A673 (cell line): ENCODE measurements around the gene EAF1. TPM values are rescaled to one million over a fixed set of nuclear protein-coding genes. Genes with fewer than 3 reads are reported as not detected.

Experiments
- Bru-seq: library from RNA; stranded (reverse); fragments of 400-500 nt; gene quantifications from one replicate; lab custom pipeline; 2021; lab: Mats Ljungman, UMichigan
- BruChase-seq, 2 experiments: library from RNA; stranded (reverse); fragments of 400-500 nt; gene quantifications; one replicate each; lab custom pipeline; 2021; lab: Mats Ljungman, UMichigan
- BruUV-seq: library from RNA; stranded (reverse); fragments of 400-500 nt; replicated peaks from 2 replicates; lab custom pipeline; 2021; lab: Mats Ljungman, UMichigan
- CTCF ChIA-PET: fragments of 300-600 bp; sonication (Branson Sonifier 250); formaldehyde crosslinking; loops from one replicate; lab custom pipeline; 2022; ENCODE audit warnings: antibody characterized with exemption; lab: Charles Lee
- POLR2A ChIA-PET: fragments of 300-600 bp; sonication (Branson Sonifier 250); formaldehyde crosslinking; loops from one replicate; lab custom pipeline; 2022; ENCODE audit warnings: antibody characterized with exemption; ENCODE audit not compliant: low non-redundant PET; lab: Charles Lee
- DNase-seq: peaks from one replicate; pipeline ENCODE4 v3.0.0-alpha.2; 2015; ENCODE audit warnings: low spot score
- H3K27ac ChIP-seq: fragments of 200-600 bp; sonication (generic); 2 replicates; pipeline ENCODE4 v1.5.1; 2016; ENCODE audit warnings: mixed run types, low read depth, mild to moderate bottlenecking, mixed read lengths, antibody characterized with exemption, low read length; ENCODE audit not compliant: poor library complexity, severe bottlenecking
- H3K27me3 ChIP-seq: fragments of 200-600 bp; sonication (generic); replicated peaks from 2 replicates; pipeline ENCODE4 v1.6.1; 2017; ENCODE audit warnings: mixed run types, low read depth, mild to moderate bottlenecking, mixed read lengths, antibody characterized with exemption, low read length; ENCODE audit not compliant: insufficient read depth, poor library complexity
- H3K36me3 ChIP-seq: fragments of 200-600 bp; sonication (generic); 2 replicates; pipeline ENCODE4 v1.6.1; 2016; ENCODE audit warnings: mixed run types, mild to moderate bottlenecking, mixed read lengths, antibody characterized with exemption, low read length; ENCODE audit not compliant: insufficient read depth, poor library complexity, severe bottlenecking
- H3K4me1 ChIP-seq: fragments of 200-600 bp; sonication (generic); 2 replicates; pipeline ENCODE4 v1.6.1; 2017; ENCODE audit warnings: mixed run types, mild to moderate bottlenecking, mixed read lengths, antibody characterized with exemption, low read length; ENCODE audit not compliant: insufficient read depth, poor library complexity, severe bottlenecking
- H3K4me3 ChIP-seq: fragments of 200-600 bp; sonication (generic); 2 replicates; pipeline ENCODE4 v1.5.1; 2016; ENCODE audit warnings: low read depth, mixed run types, mild to moderate bottlenecking, mixed read lengths, low read length; ENCODE audit not compliant: poor library complexity, severe bottlenecking
- H3K9me3 ChIP-seq: fragments of 200-600 bp; sonication (generic); 2 replicates; pipeline ENCODE4 v1.6.1; 2016; ENCODE audit warnings: mixed run types, low read depth, mild to moderate bottlenecking, mixed read lengths, antibody characterized with exemption, low read length; ENCODE audit not compliant: poor library complexity, severe bottlenecking
- CTCF ChIP-seq: fragments of 300-800, 200-600 bp; sonication (generic); conservative IDR thresholded peaks from 2 replicates; pipeline ENCODE4 v1.5.1; 2017; ENCODE audit warnings: low read depth, mild to moderate bottlenecking, antibody characterized with exemption, low read length, moderate library complexity, mixed read lengths
- EZH2 ChIP-seq: fragments of 200-600 bp; sonication (generic); IDR thresholded peaks from 2 replicates; pipeline ENCODE4 v1.6.1; 2017; ENCODE audit warnings: borderline replicate concordance, low read depth, mild to moderate bottlenecking, mixed read lengths, antibody characterized with exemption, low read length; ENCODE audit not compliant: poor library complexity, severe bottlenecking
- intact Hi-C: fragments of 100-400 bp; cut with micrococcal nuclease; formaldehyde crosslinking; loops from one replicate; pipeline ENCODE4 v1.10.0; 2022; ENCODE audit not compliant: unreplicated experiment
- long read RNA-seq: library from polyadenylated mRNA; stranded (forward); transcript quantifications from one replicate; pipeline ENCODE4 v2.0.0, GENCODE V29; 2022
- total RNA-seq: library from RNA; stranded (reverse); gene quantifications from 2 replicates; pipeline ENCODE4 v1.2.3, GENCODE V29; 2021

EAF1 gene
- total RNA-seq = 28.7 and 29.0 TPM in 2 replicates
- percentile 90 among the genes with signal in this experiment for Bru-seq, nascent RNA
- percentile 96 among the genes with signal in this experiment for BruChase-seq, experiment 1, labeled RNA remaining after a 2-hour chase
- percentile 89 among the genes with signal in this experiment for BruChase-seq, experiment 2, labeled RNA remaining after a 6-hour chase
- long read RNA-seq, full-length matches to known transcripts = 17 of 25 reads
- long read RNA-seq, partial matches to known transcripts = 3 of 25 reads
- long read RNA-seq, other reads (novel, unspliced or antisense) = 5 of 25 reads

GRCh38 chr3:15427182-15427880 lies at the start of gene EAF1, which contains the start of gene METTL6:
EAF1 (plus strand) TSS chr3:15427598; CDS start chr3:15427780, 182 bp downstream.
METTL6 (minus strand) TSS chr3:15427544; CDS start chr3:15426511, 1,033 bp downstream.
- POLR2A ChIA-PET = no interaction called here
- CTCF ChIA-PET = interaction anchor here (0.7 kb wide), 1 partner anchor 863 kb away, joined by 3 read pairs; no protein-coding TSS in a partner anchor

DNA sequence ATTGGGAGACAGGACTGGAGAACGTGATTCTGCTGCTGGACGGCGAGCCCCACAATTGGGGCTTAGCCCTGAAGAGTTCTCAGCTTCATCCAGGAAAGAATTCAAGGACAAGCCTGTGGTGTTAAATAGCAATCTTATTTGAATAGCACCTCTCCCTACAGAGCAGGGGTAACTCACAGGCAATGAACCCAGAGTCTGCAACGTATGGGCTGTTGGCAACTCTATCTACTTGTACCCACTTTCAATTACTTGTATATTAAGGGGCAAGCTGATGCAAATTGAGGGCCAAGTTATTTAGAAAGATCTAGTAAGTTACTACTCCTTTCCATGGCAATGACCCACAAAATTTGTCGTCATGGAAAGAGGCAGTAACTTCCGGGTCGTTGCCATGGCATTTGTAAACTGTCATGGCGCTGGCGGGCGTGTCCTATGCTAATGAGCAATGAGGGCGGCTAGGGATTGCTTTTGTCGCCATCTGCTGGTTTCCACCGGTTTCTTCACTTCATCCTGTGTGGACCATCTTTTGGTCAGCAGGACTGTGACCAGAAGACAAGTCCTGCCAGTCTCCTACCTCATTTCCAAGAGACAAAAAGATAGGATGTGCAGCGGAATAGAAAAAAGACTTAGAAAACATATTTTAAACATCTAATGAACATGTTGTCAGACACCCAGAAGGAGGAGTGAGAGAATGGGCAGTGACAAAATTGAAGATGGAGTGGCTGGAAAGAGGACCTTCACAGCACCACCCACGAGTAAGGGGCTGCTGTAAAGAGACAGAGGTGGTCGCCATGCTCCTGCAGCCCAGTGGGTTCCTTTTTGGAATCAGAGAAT lies 49.2 kb upstream of the EAF1 start:
- ChIA-PET POLR2A (no interaction called here), CTCF (interaction anchor here (1.0 kb wide), 1 partner anchor 110 kb away, joined by 4 read pairs; no protein-coding TSS in a partner anchor)
- H3K9me3 ChIP-seq = no peaks in the 10 kb centered on the region
- peak overlapping the region; percentile 62 for H3K27ac ChIP-seq
- intact Hi-C loops = loop anchor here (1.0 to 5.0 kb wide), 2 partner anchors 46 to 110 kb away; partner anchors contain the start of gene SH3BP5
- BruUV-seq = no TSS peak
- H3K4me1 ChIP-seq = peaks cover 3% of the 10 kb centered on the region
- no peaks in the 10 kb centered on the region for H3K27me3 ChIP-seq
- no peaks in the 10 kb centered on the region for H3K36me3 ChIP-seq
- no peak overlapping the region for H3K4me3 ChIP-seq
- peak; percentile 85 for TF ChIP-seq CTCF
- no peak for TF ChIP-seq EZH2
- peak; percentile 96 for DNase-seq

More at GRCh38 chr3:15427182-15427880, at the start of gene EAF1, which contains the start of gene METTL6:
- BruUV-seq = no TSS peak
- Histone ChIP-seq H3K36me3 (peaks cover 38% of the 10 kb centered on the region), H3K4me1 (peaks cover 10% of the 10 kb centered on the region), H3K27me3 (no peaks in the 10 kb centered on the region), H3K27ac (peak within 1 kb of the TSS; percentile 73), H3K9me3 (no peaks in the 10 kb centered on the region), H3K4me3 (peak within 1 kb of the TSS; percentile 79)
- TF ChIP-seq EZH2 (no peak), CTCF (peak; percentile 16; the same call in 1 of the 2 replicates)
- peak; percentile 93 for DNase-seq
- intact Hi-C loops = no loop called here
